ENCODE measurements around the gene LRRC9.
"Not testable (repeated sequence)": the region's sequence is repeated elsewhere in the genome, so short reads cannot be mapped to it uniquely, and the experiment has no call there.

Gene LRRC9

GRCh38 chr14:60064491-60065072 lies 144.6 kb downstream of the LRRC9 start:
- DNase-seq (ENCODE audit: low read depth): no peak

DNA sequence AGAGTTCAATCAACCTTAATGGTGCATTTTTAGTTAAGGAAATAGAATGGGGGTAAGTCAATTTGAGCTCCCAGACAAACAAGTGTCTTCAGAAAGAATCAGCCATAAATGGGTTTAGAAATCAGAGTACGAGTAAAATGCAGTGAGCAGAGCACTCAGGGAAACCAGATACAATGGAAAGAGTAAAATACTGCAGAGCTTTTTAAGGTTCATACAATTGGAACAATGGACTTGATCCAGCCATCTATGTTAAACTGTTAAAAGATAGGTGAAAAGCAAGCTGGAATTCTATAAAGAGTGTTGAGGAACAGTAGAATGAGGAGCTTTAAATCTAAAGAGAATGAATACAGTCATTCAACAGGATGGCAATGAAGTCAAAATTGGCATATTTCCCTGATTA lies 147.9 kb downstream of the LRRC9 start:
- DNase-seq (ENCODE audit: low read depth): no peak

DNA sequence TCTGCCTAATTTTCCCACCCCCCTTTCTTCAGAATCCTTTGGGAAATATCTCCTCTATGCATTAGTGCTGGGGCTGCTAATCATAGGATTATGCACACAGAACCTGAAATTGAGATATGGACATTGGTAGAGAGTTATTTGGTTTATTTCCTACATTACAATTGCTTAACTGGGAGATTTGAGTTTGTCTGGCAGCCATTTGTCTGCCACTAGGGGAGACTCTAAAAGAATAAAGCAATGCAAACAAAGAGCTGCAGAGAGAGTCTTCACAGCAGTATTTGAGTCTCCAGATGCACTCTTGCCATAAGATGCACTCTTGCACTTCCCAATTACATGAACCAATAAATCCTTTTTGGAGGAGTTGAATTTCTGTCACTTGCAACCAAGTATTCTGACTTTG lies 159.8 kb downstream of the LRRC9 start:
- DNase-seq (ENCODE audit: low read depth): no peak

DNA sequence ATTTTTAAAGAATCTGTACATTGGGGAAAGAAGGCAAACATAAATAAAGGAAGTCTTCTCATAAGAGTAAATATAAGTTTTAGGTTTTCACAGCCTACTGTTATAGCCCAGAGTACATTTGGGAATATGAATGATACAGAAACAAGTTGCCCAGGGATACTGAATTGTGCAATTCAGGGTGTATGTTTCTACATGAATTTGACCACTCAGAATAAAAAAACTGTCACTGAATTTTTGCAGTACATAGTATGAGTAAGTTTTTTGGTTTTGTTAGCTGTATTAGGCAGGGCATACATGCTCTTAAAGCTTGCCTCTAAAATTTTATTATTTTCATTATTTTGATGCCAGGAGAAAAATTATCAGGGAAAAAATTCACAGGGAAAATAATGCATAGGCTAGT lies 165.1 kb downstream of the LRRC9 start:
- DNase-seq (ENCODE audit: low read depth): no peak

DNA sequence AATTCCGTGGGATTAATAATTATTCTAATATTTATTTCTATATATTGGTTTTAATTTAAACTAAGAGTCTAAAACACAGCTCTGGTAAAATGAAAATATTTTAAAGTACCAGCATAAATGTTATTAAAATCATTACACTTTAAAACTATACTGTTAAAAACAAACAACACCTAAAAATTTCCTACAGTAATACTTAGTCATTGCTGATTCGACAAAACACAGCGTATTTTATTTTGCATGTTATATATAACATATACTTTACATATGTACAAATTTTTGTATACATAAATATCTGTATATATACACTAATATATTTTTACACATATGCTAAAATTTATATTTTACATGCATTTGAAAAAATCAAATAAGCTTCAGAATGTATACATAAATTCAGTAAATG lies 165.7 kb downstream of the LRRC9 start:
- no peak for DNase-seq (ENCODE audit: low read depth)

DNA sequence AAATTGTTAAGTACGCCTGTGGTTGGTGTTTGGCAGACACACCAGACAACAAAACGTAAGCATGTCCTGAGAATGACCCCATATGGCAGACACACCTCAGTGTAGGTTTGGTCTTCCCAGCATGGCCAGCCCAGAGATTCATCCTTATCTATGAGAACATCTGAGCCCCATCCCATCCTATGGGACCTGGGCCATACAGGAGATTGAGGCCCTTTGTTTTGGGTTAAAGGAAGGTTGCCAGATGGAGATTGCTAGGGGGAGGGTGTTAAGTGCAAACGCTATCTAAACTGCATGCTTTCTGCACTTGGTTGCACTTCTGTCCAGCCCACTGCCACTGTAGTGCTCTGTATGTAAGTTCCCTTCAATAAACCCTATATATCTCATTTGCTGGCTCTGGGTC lies 167.7 kb downstream of the LRRC9 start:
- DNase-seq (ENCODE audit: low read depth): no peak

DNA sequence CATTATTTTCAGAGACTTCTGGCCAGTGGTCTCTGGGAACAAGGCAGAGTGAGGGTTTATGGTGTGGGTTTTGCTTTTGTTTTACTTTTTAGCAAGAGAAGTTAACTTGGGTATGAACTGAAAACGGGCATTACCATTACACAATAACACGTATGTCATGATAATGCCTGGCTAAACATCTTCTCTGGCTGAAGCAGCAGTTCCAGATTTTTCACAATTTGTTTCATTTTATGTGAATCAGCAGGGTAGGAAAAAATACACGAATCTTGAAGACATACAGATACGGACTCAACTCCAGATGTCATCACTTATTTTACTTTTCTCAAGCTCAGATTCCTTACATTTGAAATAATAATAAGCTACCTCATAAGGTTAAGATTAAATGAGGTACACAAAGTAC lies 169.3 kb downstream of the LRRC9 start:
- DNase-seq (ENCODE audit: low read depth): no peak

DNA sequence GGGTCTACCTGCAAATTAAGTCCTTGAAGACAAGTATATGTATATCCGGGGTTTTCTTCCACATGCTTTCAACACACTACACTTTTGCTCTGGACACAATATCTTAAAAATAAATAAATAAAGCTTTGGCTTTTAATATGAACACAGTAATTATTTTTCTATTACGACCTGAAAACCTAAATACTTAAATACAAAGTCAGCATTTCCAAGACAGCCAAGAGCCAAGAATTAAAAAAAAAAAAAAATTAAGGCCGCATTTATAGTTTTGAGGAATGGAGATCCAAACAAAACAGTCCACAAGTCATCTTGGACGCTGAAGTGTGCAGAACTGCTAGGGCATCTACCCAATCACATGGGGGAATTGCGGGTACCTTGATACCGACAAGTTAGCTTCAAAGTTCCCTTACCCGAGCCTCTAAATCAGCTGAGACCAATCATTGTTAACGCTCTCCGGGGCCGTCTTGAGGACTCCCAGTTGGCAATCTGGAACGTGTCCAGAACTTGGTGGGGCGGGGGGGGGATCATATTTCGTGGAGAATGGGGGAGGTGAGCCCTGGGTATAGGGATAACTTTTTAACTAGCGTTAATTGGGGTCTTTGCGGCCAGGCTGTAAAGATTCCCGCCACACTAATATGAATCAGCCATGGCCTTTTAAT lies 171.0 kb downstream of the LRRC9 start:
- DNase-seq (ENCODE audit: low read depth): no peak

DNA sequence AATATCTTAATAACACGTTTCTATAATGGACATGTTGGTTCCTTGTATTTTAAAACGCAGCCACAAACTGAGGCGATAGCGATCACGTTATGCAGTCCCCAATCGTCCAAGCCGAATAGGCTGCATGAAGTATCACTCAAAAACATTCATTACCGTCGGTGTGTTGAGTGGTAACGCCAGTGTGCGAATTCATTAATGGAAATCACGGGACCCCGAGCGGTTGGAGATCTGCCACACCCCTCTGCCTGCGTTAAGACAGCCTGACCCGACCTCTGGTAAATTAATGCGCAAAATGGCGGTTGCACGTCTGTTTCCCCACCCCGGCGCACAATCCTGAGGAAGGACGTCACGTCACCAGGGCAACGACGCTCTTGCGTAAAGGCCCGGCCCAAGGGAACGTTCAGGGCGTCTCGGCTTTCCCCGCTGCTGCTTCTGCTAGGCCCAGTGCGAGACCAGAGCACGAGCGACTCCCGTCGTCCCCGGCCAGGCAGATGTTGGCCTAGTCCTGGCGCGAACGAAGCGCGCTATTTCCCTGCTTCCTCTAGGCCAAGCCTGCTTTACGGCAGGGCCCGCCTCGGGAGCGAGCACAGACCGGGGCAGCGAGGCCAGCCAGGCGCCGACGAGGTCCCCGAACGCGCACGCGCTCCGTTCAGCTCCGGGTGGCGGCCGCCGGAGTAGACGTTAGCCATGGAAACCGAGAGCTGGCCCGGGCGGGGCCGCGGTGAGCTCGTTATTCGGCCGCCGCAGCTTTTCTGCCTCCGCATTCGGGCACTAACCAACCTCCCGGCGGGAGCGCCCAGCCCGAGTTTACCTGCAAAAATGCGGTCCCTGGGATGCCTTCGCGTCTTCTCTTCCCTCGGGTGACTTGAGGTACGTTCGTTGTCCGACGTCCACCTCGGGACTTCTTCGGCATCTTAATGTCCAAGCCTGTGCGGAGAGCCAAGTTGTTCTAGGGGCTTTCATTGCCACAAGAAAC lies 171.9 kb downstream of the LRRC9 start, which contains the start of gene PCNX4:
Gene PCNX4, plus strand, starts transcription at position 374 of the 976 bp plus-strand sequence. CDS start 15,716 bp downstream, outside the sequence.
- peak; percentile 92 for DNase-seq (ENCODE audit: low read depth)

DNA sequence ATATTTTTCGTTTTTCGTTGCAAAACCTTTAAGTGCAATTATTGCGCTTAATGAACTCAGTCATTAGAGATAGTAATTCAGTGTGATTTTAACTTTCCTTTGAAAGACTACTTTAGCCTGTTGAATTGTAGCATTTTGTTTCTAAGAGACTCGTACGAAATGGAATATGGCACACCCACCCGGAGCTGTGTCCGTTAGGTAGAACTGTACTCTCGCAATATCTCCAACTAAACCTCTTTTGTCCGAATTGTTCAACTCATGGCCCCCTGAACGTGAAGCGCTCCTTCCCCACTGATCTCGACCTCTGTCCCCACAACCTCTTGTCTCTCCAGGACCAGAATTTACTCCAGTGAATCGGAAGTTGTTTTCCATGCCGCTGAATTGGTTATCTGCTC lies 172.6 kb downstream of the LRRC9 start:
- DNase-seq (ENCODE audit: low read depth): no peak

GRCh38 chr14:60093080-60093479 lies 173.1 kb downstream of the LRRC9 start:
- DNase-seq (ENCODE audit: low read depth): no peak

DNA sequence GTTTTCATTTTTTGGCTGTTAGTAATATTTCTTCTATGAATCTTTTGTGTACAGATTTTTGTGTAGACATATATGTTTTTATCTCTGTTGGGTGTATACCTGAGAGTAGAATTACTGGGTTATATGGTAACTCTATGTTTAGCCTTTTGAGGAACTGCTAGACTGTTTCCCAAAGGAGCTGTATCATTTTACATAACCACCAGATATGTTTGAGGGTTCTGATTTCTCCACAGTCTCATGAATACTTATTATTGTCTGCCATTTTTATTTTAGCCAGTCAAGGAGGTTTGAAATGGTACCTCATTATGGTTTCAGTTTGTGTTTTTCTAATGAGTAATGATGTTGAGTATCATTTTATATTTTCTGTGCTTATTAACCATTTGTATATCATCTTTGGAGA lies 173.7 kb downstream of the LRRC9 start:
- no peak for DNase-seq (ENCODE audit: low read depth)

GRCh38 chr14:60094306-60094897 lies 174.5 kb downstream of the LRRC9 start:
- DNase-seq (ENCODE audit: low read depth): no peak

GRCh38 chr14:60095231-60095630 lies 175.3 kb downstream of the LRRC9 start:
- no peak for DNase-seq (ENCODE audit: low read depth)

DNA sequence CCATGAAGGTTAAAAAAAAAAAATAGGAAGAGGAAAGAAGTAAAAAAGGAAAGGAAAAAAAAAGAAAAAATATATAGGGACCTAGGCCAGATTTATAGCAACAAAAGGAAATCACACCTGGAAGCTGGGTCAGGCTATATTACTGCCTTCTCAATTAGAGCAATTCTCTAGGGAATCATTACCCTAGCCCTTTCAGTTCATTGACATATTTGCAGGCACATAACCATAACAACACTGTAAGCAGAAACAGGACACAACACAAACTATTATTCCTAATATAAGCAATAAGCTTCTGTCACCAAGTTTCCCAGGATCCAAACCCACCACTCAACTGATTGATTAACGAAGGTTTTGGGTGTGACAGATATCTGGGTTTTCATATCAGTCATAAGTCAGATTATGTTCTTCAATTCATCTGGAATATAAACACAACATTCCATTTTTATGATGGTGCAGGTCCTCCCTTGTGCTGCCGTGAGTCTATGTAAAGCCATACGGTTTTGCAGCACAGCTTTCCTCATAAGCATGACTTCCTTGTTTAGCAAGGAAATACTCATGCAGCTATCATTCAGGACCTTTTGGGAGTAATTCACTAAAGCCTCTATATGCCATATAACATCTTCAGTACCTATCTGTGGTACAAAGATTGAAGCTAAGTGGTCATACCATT lies 176.0 kb downstream of the LRRC9 start:
- no peak for DNase-seq (ENCODE audit: low read depth)

GRCh38 chr14:60097974-60098373 lies 178.0 kb downstream of the LRRC9 start:
- no peak for DNase-seq (ENCODE audit: low read depth)

GRCh38 chr14:60099855-60100254 lies 179.9 kb downstream of the LRRC9 start:
- not testable (repeated sequence) for DNase-seq (ENCODE audit: low read depth)

GRCh38 chr14:60101786-60102185 lies 181.8 kb downstream of the LRRC9 start:
- DNase-seq (ENCODE audit: low read depth): no peak

- no peak for DNase-seq (ENCODE audit: low read depth)
Observed at GRCh38 chr14:60102389-60102788, 182.4 kb downstream of the LRRC9 start.

DNA sequence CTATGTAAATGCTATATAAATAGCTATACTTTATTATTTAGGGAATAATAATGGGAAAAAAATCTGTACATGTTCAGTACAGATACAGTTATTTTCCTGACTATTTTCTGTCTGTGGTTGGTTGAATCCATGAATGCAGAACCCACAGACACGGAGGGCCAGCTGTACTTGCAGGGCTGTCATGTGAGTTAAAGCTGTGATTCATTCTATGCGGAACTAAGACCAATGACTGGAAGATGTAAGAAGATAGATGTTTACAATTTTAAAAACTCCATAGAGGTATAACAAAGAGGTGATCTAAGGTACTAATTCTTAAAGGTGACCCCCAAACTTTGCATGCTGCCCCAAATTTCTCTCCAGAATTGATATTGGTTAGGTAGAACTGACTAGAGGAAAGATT lies 186.4 kb downstream of the LRRC9 start:
- no peak for DNase-seq (ENCODE audit: low read depth)

DNA sequence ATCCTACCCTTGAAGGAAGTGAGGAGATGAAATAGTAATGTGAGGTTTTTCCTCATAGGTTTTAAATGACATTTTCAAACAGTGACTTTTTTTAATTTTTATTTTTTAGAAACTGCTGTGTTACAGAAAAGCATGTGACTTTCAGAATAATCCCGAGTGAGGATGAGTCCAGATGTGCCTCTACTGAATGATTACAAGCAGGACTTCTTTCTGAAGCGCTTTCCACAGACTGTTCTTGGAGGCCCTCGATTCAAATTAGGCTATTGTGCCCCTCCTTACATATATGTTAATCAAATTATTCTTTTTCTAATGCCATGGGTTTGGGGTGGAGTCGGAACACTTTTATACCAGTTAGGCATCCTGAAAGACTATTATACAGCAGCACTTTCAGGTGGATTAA lies 187.5 kb downstream of the LRRC9 start:
- no peak for DNase-seq (ENCODE audit: low read depth)

DNA sequence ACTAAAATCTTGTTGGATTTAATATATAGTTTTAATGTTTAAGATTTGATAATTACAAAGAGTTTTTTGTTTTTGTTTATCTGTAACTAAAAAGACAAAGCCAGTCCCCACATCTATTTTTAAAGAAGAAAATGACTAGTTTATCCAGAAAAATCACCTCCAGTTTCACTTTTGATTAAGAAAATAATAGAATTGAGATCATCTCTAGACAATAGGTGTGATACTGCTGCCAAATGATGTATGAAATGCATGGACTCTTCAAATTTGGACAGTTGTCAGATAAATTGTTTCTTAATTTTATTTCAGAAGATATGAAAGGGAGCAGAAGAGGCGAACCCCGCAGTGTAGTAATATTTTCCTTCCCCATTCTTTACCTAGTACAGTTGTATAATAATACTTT lies 191.8 kb downstream of the LRRC9 start:
- no peak for DNase-seq (ENCODE audit: low read depth)

Data from T follicular helper cell (primary cell).